Keratinocyte (primary cell): ENCODE measurements around the gene TOMM20L. TPM values are rescaled to one million over a fixed set of nuclear protein-coding genes. Genes with fewer than 3 reads are reported as not detected.

Experiments used
- DNase-seq: peaks from one replicate; pipeline ENCODE4 v3.0.0-alpha.2; 2011; ENCODE audit warnings: low read depth, missing footprints, low spot score
- FAIRE-seq: peaks from 2 replicates; lab custom pipeline; 2011; peaks lifted over from hg19 to GRCh38; lab: Jason Lieb, UNC
- H2AFZ ChIP-seq: 2 replicates; pipeline ENCODE4 v1.6.0; 2012; ENCODE audit warnings: low read length, control low read depth, inconsistent platforms; ENCODE audit not compliant: control insufficient read depth
- H3K27ac ChIP-seq: 2 replicates; pipeline ENCODE4 v1.5.1; 2011; ENCODE audit warnings: low read length; ENCODE audit not compliant: control insufficient read depth, insufficient read depth
- H3K27me3 ChIP-seq: 3 replicates; pipeline ENCODE4 v1.6.0; 2011; ENCODE audit warnings: low read length; ENCODE audit not compliant: control insufficient read depth, insufficient read depth; ENCODE audit errors: extremely low read depth
- H3K36me3 ChIP-seq, 2 experiments: 2 replicates in 1 of 2; 3 replicates in 1 of 2; pipeline ENCODE4 v1.5.1; 2011; ENCODE audit warnings: low read length in 2 of 2, mild to moderate bottlenecking in 1 of 2; ENCODE audit not compliant: control insufficient read depth in 2 of 2, insufficient read depth in 2 of 2; ENCODE audit errors: extremely low read depth in 1 of 2
- H3K4me1 ChIP-seq: 3 replicates; pipeline ENCODE4 v1.5.1; 2011; ENCODE audit warnings: low read length; ENCODE audit not compliant: control insufficient read depth, insufficient read depth; ENCODE audit errors: extremely low read depth
- H3K4me2 ChIP-seq: 3 replicates; pipeline ENCODE4 v1.6.0; 2011; ENCODE audit warnings: low read depth, low read length; ENCODE audit not compliant: control insufficient read depth, insufficient read depth; ENCODE audit errors: extremely low read depth
- H3K4me3 ChIP-seq, 3 experiments: fragments of 200-600 bp in 1 of 3; sonication (generic) in 1 of 3; 2 replicates in 2 of 3; 3 replicates in 1 of 3; pipeline ENCODE4 v1.5.1; 2011 to 2016; ENCODE audit warnings: low read length in 3 of 3, mild to moderate bottlenecking in 3 of 3, control low read depth in 2 of 3, inconsistent platforms in 1 of 3, low read depth in 1 of 3, mixed read lengths in 1 of 3, mixed run types in 1 of 3, moderate library complexity in 1 of 3; ENCODE audit not compliant: control insufficient read depth in 2 of 3, insufficient read depth in 2 of 3; ENCODE audit errors: extremely low read depth in 1 of 3
- H3K79me2 ChIP-seq: 2 replicates; pipeline ENCODE4 v1.6.0; 2012; ENCODE audit warnings: low read length; ENCODE audit not compliant: control insufficient read depth, insufficient read depth
- H3K9ac ChIP-seq: 3 replicates; pipeline ENCODE4 v1.6.0; 2011; ENCODE audit warnings: low read length; ENCODE audit not compliant: control insufficient read depth, insufficient read depth; ENCODE audit errors: extremely low read depth
- H3K9me1 ChIP-seq: 3 replicates; pipeline ENCODE4 v1.6.0; 2011; ENCODE audit warnings: low read length; ENCODE audit not compliant: control insufficient read depth, insufficient read depth; ENCODE audit errors: extremely low read depth
- H3K9me3 ChIP-seq: 2 replicates; pipeline ENCODE4 v1.5.1; 2012; ENCODE audit warnings: low read depth, low read length; ENCODE audit not compliant: control insufficient read depth
- H4K20me1 ChIP-seq: 3 replicates; pipeline ENCODE4 v1.6.0; 2011; ENCODE audit warnings: low read length; ENCODE audit not compliant: control insufficient read depth, insufficient read depth; ENCODE audit errors: extremely low read depth
- CTCF ChIP-seq, 3 experiments: IDR thresholded peaks in 1 of 3; conservative IDR thresholded peaks in 1 of 3; optimal IDR thresholded peaks in 1 of 3; 2 replicates in 2 of 3; 3 replicates in 1 of 3; pipeline versions ENCODE3 to v1.5.1; 2011; ENCODE audit warnings: low read length in 3 of 3, mild to moderate bottlenecking in 3 of 3, moderate library complexity in 2 of 3, control low read depth in 1 of 3, inconsistent platforms in 1 of 3; ENCODE audit not compliant: insufficient read depth in 2 of 3; ENCODE audit errors: extremely low read depth in 1 of 3
- EZH2 ChIP-seq: IDR thresholded peaks from one replicate; pipeline ENCODE4 v1.6.1; 2012; ENCODE audit warnings: inconsistent platforms, mild to moderate bottlenecking, low read length, moderate library complexity
- dilution Hi-C: fragments of 300-500 bp; cut with MboI; formaldehyde crosslinking; loops from one replicate; pipeline ENCODE4 v1.7.0; 2020; ENCODE audit warnings: low sequenced_read_pairs; ENCODE audit not compliant: extremely low pct_ligation_motif_present
- polyA plus RNA-seq, 5 experiments: library from polyadenylated mRNA; depleted of rRNA in 3 of 5; stranded (reverse) in 3 of 5; stranded (forward) in 1 of 5; unstranded in 1 of 5; fragments of >200 nt; gene quantifications; 1 replicate in 1 of 5; 2 replicates in 3 of 5; 3 replicates in 1 of 5; pipeline versions ENCODE4 v1.2.1 to v1.2.3, GENCODE V29; 2011 to 2012; ENCODE audit warnings: missing spikeins in 2 of 5, low read depth in 1 of 5, low replicate concordance in 1 of 5
- small RNA-seq, 3 experiments: library from RNA; depleted of rRNA; stranded (forward); fragments of <200 nt; gene quantifications; one replicate each; pipeline ENCODE3, GENCODE V24; 2012; ENCODE audit warnings: low read depth in 3 of 3, low replicate concordance in 1 of 3; ENCODE audit not compliant: insufficient read length in 3 of 3

Gene TOMM20L
- polyA plus RNA-seq, 1 donor (not counting 4 experiments of a cell fraction or from before 2014, with no cell fraction given): not detected

DNA sequence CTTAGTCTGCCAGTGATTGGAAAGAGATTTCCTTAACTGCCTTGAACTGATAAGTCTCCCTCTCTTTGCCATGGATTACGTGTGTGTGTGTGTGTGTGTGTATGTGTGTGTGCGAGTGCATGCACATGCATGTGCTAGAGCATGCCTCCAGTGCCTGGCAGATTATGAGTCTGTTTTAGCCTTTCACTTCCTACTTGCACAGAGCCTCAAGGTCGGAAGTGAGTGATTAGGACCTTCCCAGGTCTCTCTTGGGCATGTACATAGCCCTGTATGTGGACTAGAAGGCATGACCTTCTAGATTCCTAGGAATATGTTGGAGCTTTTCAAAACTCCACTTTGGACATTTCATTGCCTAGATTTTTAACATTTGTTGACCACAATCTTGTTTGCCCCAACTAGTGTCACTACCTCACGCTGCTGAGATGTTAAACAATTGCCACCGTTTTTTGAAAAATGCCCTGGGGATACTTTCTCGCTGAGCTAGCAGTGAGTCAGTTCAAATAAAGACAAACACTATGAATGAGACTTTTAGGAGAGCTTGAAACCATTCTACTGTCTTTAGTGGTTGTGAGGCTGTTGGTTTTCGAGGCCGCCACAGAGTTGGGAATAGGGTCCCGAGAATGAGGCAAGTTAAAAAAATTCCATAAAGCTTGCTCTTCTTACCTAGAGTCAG lies 60.0 kb downstream of the TOMM20L start:
- dilution Hi-C loops: no loop called here
- peak overlapping the region; percentile 64 for H2AFZ ChIP-seq
- peak overlapping the region; percentile 44 for H3K27ac ChIP-seq
- H3K9ac ChIP-seq: peak overlapping the region; percentile 35
- H3K4me1 ChIP-seq: peaks cover 12% of the 10 kb centered on the region
- peak overlapping the region in 1 of 3 experiments; percentile 43 for H3K4me3 ChIP-seq
- peak; percentile 26 for DNase-seq
- no peaks in the 10 kb centered on the region for H3K27me3 ChIP-seq
- no peaks in the 10 kb centered on the region for H3K36me3 ChIP-seq
- FAIRE-seq: peak; percentile 87
- H3K9me3 ChIP-seq: no peaks in the 10 kb centered on the region
- TF ChIP-seq CTCF (optimal IDR thresholded peaks at IDR 0.05 in 1 of 3, IDR thresholded peaks at IDR 0.05 in 1 of 3, conservative IDR thresholded peaks at IDR 0.05 in 1 of 3; ENCODE audit: extremely low read depth in 1 of 3, insufficient read depth in 2 of 3, low read length in 3 of 3): no peak
- TF ChIP-seq EZH2: no peak
- no peaks in the 10 kb centered on the region for H4K20me1 ChIP-seq
- H3K4me2 ChIP-seq: peak overlapping the region; percentile 75
- no peaks in the 10 kb centered on the region for H3K9me1 ChIP-seq
- no peaks in the 10 kb centered on the region for H3K79me2 ChIP-seq

Small RNA genes lying within 50 kb of the gene (small RNA-seq; reads per million reads assigned to genes)
- gene RF00019: 0 reads per million in 3 experiments

Other genes with a start within 250 kb of the TOMM20L start
- gene ARMH4, start 243.7 kb upstream of the TOMM20L start, polyA plus RNA-seq: 0.55 to 0.57 TPM (median 0.56 TPM) in 3 replicates
- 59.1 to 125 TPM (median 84.1 TPM) in 3 replicates for gene ACTR10, start 195.8 kb upstream of the TOMM20L start, polyA plus RNA-seq
- gene PSMA3, start 151.1 kb upstream of the TOMM20L start, polyA plus RNA-seq: 240 to 325 TPM (median 241 TPM) in 3 replicates
- gene ARID4A, start 97.4 kb upstream of the TOMM20L start, polyA plus RNA-seq: 2.6 to 8.4 TPM (median 4.8 TPM) in 3 replicates
- gene TIMM9, start 31.6 kb downstream of the TOMM20L start, polyA plus RNA-seq: 18.1 to 44.4 TPM (median 29.6 TPM) in 3 replicates
- gene KIAA0586, start 31.8 kb downstream of the TOMM20L start, polyA plus RNA-seq: 8.2 to 12.4 TPM (median 10.5 TPM) in 3 replicates
- 0.10 to 0.19 TPM (median 0.18 TPM) in 3 replicates for gene DACT1, start 242.0 kb downstream of the TOMM20L start, polyA plus RNA-seq